Spleen (tissue), 11 donors: ENCODE measurements around the gene PHF21A. TPM values are rescaled to one million over a fixed set of nuclear protein-coding genes. Genes with fewer than 3 reads are reported as not detected.
A peak's percentile ranks its signal among the peaks of the same experiment; 100 is the strongest.

ENCODE experiments used
- DNase-seq: peaks from one replicate; pipeline ENCODE4 v3.0.0-alpha.2; 2020
- H3K27ac ChIP-seq, 8 donors: fragments of 200-600 bp; sonication (generic) in 7 of 8; 1 replicate in 4 of 8; 2 replicates in 4 of 8; pipeline versions ENCODE4 v1.5.0 to v1.8.0; 2016 to 2021; ENCODE audit warnings: inconsistent platforms in 4 of 8, mild to moderate bottlenecking in 4 of 8, moderate library complexity in 1 of 8
- H3K27me3 ChIP-seq, 7 donors: fragments of 200-600 bp; sonication (generic) in 6 of 7; replicated peaks in 1 of 7; 1 replicate in 4 of 7; 2 replicates in 3 of 7; pipeline versions ENCODE4 v1.5.0 to v1.8.0; 2016 to 2021; ENCODE audit warnings: inconsistent platforms in 3 of 7, mild to moderate bottlenecking in 1 of 7
- H3K36me3 ChIP-seq, 6 donors: fragments of 200-600 bp; sonication (generic) in 5 of 6; 1 replicate in 4 of 6; 2 replicates in 2 of 6; pipeline versions ENCODE4 v1.5.0 to v1.8.0; 2016 to 2021; ENCODE audit warnings: inconsistent platforms in 2 of 6
- H3K4me1 ChIP-seq, 6 donors: fragments of 200-600 bp; sonication (generic) in 5 of 6; 1 replicate in 3 of 6; 2 replicates in 3 of 6; pipeline versions ENCODE4 v1.5.0 to v1.8.0; 2016 to 2021; ENCODE audit warnings: inconsistent platforms in 3 of 6
- H3K4me3 ChIP-seq, 8 donors: fragments of 200-600 bp; sonication (generic) in 7 of 8; 1 replicate in 4 of 8; 2 replicates in 4 of 8; pipeline versions ENCODE4 v1.5.0 to v1.8.0; 2016 to 2021; ENCODE audit warnings: inconsistent platforms in 4 of 8, mild to moderate bottlenecking in 4 of 8, moderate library complexity in 2 of 8
- H3K9me3 ChIP-seq, 8 donors: fragments of 200-600 bp; sonication (generic) in 7 of 8; 1 replicate in 4 of 8; 2 replicates in 4 of 8; pipeline versions ENCODE4 v1.5.0 to v1.8.0; 2016 to 2021; ENCODE audit warnings: inconsistent platforms in 4 of 8
- CTCF ChIP-seq, 11 experiments: fragments of 200-600 bp in 7 of 11; fragments of 450-650 bp in 4 of 11; sonication (generic) in 4 of 11; IDR thresholded peaks in 8 of 11; conservative IDR thresholded peaks in 3 of 11; 1 replicate in 7 of 11; 2 replicates in 4 of 11; pipeline versions ENCODE4 v1.4.0 to v1.8.0; 2016 to 2021; ENCODE audit warnings: antibody characterized with exemption in 11 of 11, inconsistent platforms in 4 of 11, mild to moderate bottlenecking in 1 of 11
- POLR2A ChIP-seq, 3 donors: fragments of 450-650 bp; IDR thresholded peaks; one replicate each; pipeline ENCODE4 v1.5.1; 2017; ENCODE audit warnings: antibody characterized with exemption in 3 of 3, mild to moderate bottlenecking in 1 of 3
- POLR2AphosphoS5 ChIP-seq, 3 donors: sonication (generic); formaldehyde crosslinking; IDR thresholded peaks; one replicate each; pipeline ENCODE4 v1.5.1; 2017; ENCODE audit warnings: antibody characterized with exemption in 3 of 3
- WGBS, 5 donors: extraction: QIAGEN DNeasy Blood & Tissue Kit in 3 of 5; methylation state at CpG; one replicate each; pipeline versions ENCODE4 v1.1.5 to v1.1.7; 2013 to 2018; 5-methylcytosine and 5-hydroxymethylcytosine counted together
- intact Hi-C: fragments of 100-400 bp; cut with DNase I; formaldehyde crosslinking; loops from one replicate; pipeline ENCODE4 v1.15.0; 2023; ENCODE audit warnings: low total_unique reads
- polyA plus RNA-seq, 3 donors: library from polyadenylated mRNA; stranded (reverse); fragments of 200-250 nt; gene quantifications; one replicate each; pipeline ENCODE4 v1.2.1, GENCODE V29; 2013
- total RNA-seq, 7 donors: library from RNA; depleted of rRNA in 3 of 7; stranded (reverse); fragments of >200 nt in 3 of 7; fragmentation: NEBNext Ultra II Directional in 4 of 7; extraction: Animal tissue kit (Norgen Biotek cat#: 25700) in 4 of 7; gene quantifications; one replicate each; pipeline versions ENCODE4 v1.1.0 to v1.2.1, GENCODE V29; 2016 to 2021
- donor health status: healthy with polysubstance abuse.
- donor health status: DM: no; HTN: no; CAD: no; lungs with moderate emphysema.
- donor health status: DM: no; HTN: no; CAD: no.
- donor health status: Bipolar disorder and iron deficiency.
- donor health status: healthy.
- donor health status: DM: no; HTN: no; CAD: no.
- donor health status: DM: yes; HTN: yes; CAD: no.

PHF21A gene
- total and polyA plus RNA-seq, 10 donors: 9.2 to 110 (median 79.7) TPM

- intact Hi-C loops: no loop called here
- Histone ChIP-seq H3K4me1 (peaks cover 5 to 24% (median 16%) of the 10 kb centered on the region in 6 donors), H3K36me3 (peaks cover 0 to 3% (median 0%) of the 10 kb centered on the region in 6 donors), H3K9me3 (no peaks in the 10 kb centered on the region), H3K27me3 (peaks cover 0 to 67% (median 13%) of the 10 kb centered on the region in 7 donors), H3K27ac (peak overlapping the region in 4 of 8 donors; percentile 31 to 62 (median 49)), H3K4me3 (peak overlapping the region; percentile 31 to 78 (median 53))
- peak; percentile 88 for DNase-seq
- 1 to 3% (median 1%) methylated on average over 24 to 62 of the region's 62 CpGs for WGBS, 5 donors
- TF ChIP-seq POLR2A (IDR thresholded peaks at IDR 0.05): no peak
- TF ChIP-seq POLR2AphosphoS5 (IDR thresholded peaks at IDR 0.05): peak in 2 of 3 donors; percentile 37 to 43
- TF ChIP-seq CTCF (IDR thresholded peaks at IDR 0.05 in 8 of 11, conservative IDR thresholded peaks at IDR 0.05 in 3 of 11): no peak
These were observed 221.6 kb downstream of the PHF21A start for GRCh38 chr11:45899448-45900174.

- peaks cover 5 to 24% (median 16%) of the 10 kb centered on the region in 6 donors for H3K4me1 ChIP-seq
- DNase-seq: no peak
- intact Hi-C loops: no loop called here
- 9 to 20% (median 14%) methylated on average over 3 of the region's 3 CpGs; no CpG with 5 or more reads in 1 of the 5 donors for WGBS, 5 donors
- peak overlapping the region in 6 of 8 donors; percentile 46 to 78 (median 55) for H3K4me3 ChIP-seq
- H3K36me3 ChIP-seq: peaks cover 0 to 2% (median 0%) of the 10 kb centered on the region in 6 donors
- H3K27ac ChIP-seq: no peak overlapping the region
- H3K9me3 ChIP-seq: no peaks in the 10 kb centered on the region
- H3K27me3 ChIP-seq: peaks cover 0 to 70% (median 13%) of the 10 kb centered on the region in 7 donors
- TF ChIP-seq CTCF (IDR thresholded peaks at IDR 0.05 in 8 of 11, conservative IDR thresholded peaks at IDR 0.05 in 3 of 11) (no peak), POLR2AphosphoS5 (IDR thresholded peaks at IDR 0.05) (no peak)
These were observed 222.2 kb downstream of the PHF21A start for GRCh38 chr11:45899086-45899447.

- no peak overlapping the region for H3K27ac ChIP-seq
- intact Hi-C loops: no loop called here
- H3K9me3 ChIP-seq: no peaks in the 10 kb centered on the region
These were observed 223.7 kb downstream of the PHF21A start for GRCh38 chr11:45897556-45897955.

More at GRCh38 chr11:45897556-45897955, 223.7 kb downstream of the PHF21A start:
- Histone ChIP-seq H3K36me3 (no peaks in the 10 kb centered on the region), H3K4me1 (peaks cover 5 to 24% (median 16%) of the 10 kb centered on the region in 6 donors), H3K4me3 (no peak overlapping the region), H3K27me3 (peaks cover 0 to 75% (median 13%) of the 10 kb centered on the region in 7 donors)
- TF ChIP-seq CTCF (IDR thresholded peaks at IDR 0.05 in 8 of 11, conservative IDR thresholded peaks at IDR 0.05 in 3 of 11): no peak
- TF ChIP-seq POLR2A (IDR thresholded peaks at IDR 0.05): no peak
- no peak for TF ChIP-seq POLR2AphosphoS5 (IDR thresholded peaks at IDR 0.05)
- 69 to 90% (median 85%) methylated on average over 4 to 6 of the region's 6 CpGs for WGBS, 5 donors
- DNase-seq: no peak
